GM12892 (cell line): ENCODE data around the gene SRSF8.

Experiments
- POLR2A ChIP-seq: IDR thresholded peaks from 2 replicates; pipeline ENCODE4 v1.6.1; 2011; ENCODE audit warnings: low read depth, low read length, control low read depth
- POLR2AphosphoS5 ChIP-seq: IDR thresholded peaks from 2 replicates; pipeline ENCODE4 v1.6.1; 2011; ENCODE audit warnings: low read depth, low read length, control low read depth
- TAF1 ChIP-seq: IDR thresholded peaks from 2 replicates; pipeline ENCODE4 v1.6.1; 2011; ENCODE audit warnings: low read depth, mild to moderate bottlenecking, control low read depth, low read length, borderline replicate concordance

GRCh38 chr11:95092549-95093324 is 26.0 kb downstream of the SRSF8 start:
- no peak for TF ChIP-seq POLR2AphosphoS5
- TF ChIP-seq POLR2A, result no peak
- TF ChIP-seq TAF1, result no peak
